Dedifferentiated amniotic fluid mesenchymal stem cell (primary cell): Measurements from ENCODE around the gene GPAM.
"Not testable (repeated sequence)": the region's sequence is repeated elsewhere in the genome, so short reads cannot be mapped to it uniquely, and the experiment has no call there.

ENCODE experiments used
- DNase-seq: peaks from one replicate; pipeline ENCODE4 v3.0.0-alpha.2; 2016; ENCODE audit errors: extremely low spot score

GPAM gene

GRCh38 chr10:112183329-112184051 lies at the start of gene GPAM:
Gene GPAM, minus strand, starts transcription at chr10:112183765. Its CDS starts 1,981 bp downstream, at chr10:112181784.
- peak; percentile 82 for DNase-seq

GRCh38 chr10:112232670-112233069 lies 49.1 kb upstream of the GPAM start:
- no peak for DNase-seq

- DNase-seq, result no peak
Measured at GRCh38 chr10:112231602-112232400, 48.2 kb upstream of the GPAM start.

- no peak for DNase-seq
Measured at GRCh38 chr10:112230325-112230988, 46.9 kb upstream of the GPAM start.

- DNase-seq, result no peak
Measured at GRCh38 chr10:112229901-112230300, 46.3 kb upstream of the GPAM start.

- DNase-seq, result no peak
Measured at GRCh38 chr10:112229096-112229495, 45.5 kb upstream of the GPAM start.

- not testable (repeated sequence) for DNase-seq
Measured at GRCh38 chr10:112228366-112229088, 45.0 kb upstream of the GPAM start.

- DNase-seq, result no peak
Measured at GRCh38 chr10:112227331-112227987, 43.9 kb upstream of the GPAM start.

GRCh38 chr10:112226439-112227248 lies 43.1 kb upstream of the GPAM start:
- no peak for DNase-seq

GRCh38 chr10:112225771-112226438 lies 42.3 kb upstream of the GPAM start:
- DNase-seq, result no peak

GRCh38 chr10:112224933-112225529 lies 41.5 kb upstream of the GPAM start:
- DNase-seq, result no peak

GRCh38 chr10:112223725-112224124 lies 40.2 kb upstream of the GPAM start:
- DNase-seq, result no peak

- no peak for DNase-seq
Measured at GRCh38 chr10:112222799-112223198, 39.2 kb upstream of the GPAM start.

GRCh38 chr10:112221545-112221944 lies 38.0 kb upstream of the GPAM start:
- DNase-seq, result no peak

GRCh38 chr10:112218960-112219359 lies 35.4 kb upstream of the GPAM start:
- no peak for DNase-seq

- no peak for DNase-seq
Measured at GRCh38 chr10:112218036-112218390, 34.4 kb upstream of the GPAM start.

GRCh38 chr10:112217386-112218035 lies 33.9 kb upstream of the GPAM start:
- DNase-seq, result no peak

- no peak for DNase-seq
Measured at GRCh38 chr10:112216966-112217365, 33.4 kb upstream of the GPAM start.

GRCh38 chr10:112216151-112216550 lies 32.6 kb upstream of the GPAM start:
- DNase-seq, result no peak
